Subcutaneous abdominal adipose tissue (tissue), 5 donors: Measurements from ENCODE around the gene VSIG2.

Experiments
- H3K27ac ChIP-seq: one replicate; pipeline ENCODE4 v1.7.0; 2013; ENCODE audit warnings: low read depth, mild to moderate bottlenecking, inconsistent platforms, low read length, moderate library complexity
- H3K27me3 ChIP-seq, 5 donors: one replicate each; pipeline ENCODE4 v1.7.0; 2013; ENCODE audit warnings: low read length in 5 of 5, inconsistent platforms in 1 of 5; ENCODE audit not compliant: control insufficient read depth in 5 of 5, insufficient read depth in 4 of 5
- H3K36me3 ChIP-seq, 5 donors: one replicate each; pipeline ENCODE4 v1.7.0; 2013; ENCODE audit warnings: low read length in 5 of 5; ENCODE audit not compliant: control insufficient read depth in 5 of 5, insufficient read depth in 5 of 5
- H3K4me1 ChIP-seq, 5 donors: one replicate each; pipeline ENCODE4 v1.7.0; 2013; ENCODE audit warnings: low read length in 5 of 5, mild to moderate bottlenecking in 3 of 5, moderate library complexity in 1 of 5; ENCODE audit not compliant: control insufficient read depth in 5 of 5, insufficient read depth in 5 of 5
- H3K4me3 ChIP-seq, 5 donors: one replicate each; pipeline ENCODE4 v1.7.0; 2013; ENCODE audit warnings: low read length in 5 of 5, low read depth in 1 of 5
- H3K9ac ChIP-seq, 5 donors: one replicate each; pipeline ENCODE4 v1.7.0; 2013; ENCODE audit warnings: low read length in 5 of 5, mild to moderate bottlenecking in 4 of 5, moderate library complexity in 3 of 5
- H3K9me3 ChIP-seq, 5 donors: one replicate each; pipeline ENCODE4 v1.7.0; 2013; ENCODE audit warnings: low read length in 5 of 5; ENCODE audit not compliant: control insufficient read depth in 5 of 5
- donor health status: healthy.
- donor health status: healthy.
- donor health status: healthy.
- donor health status: healthy.
- donor health status: healthy.

Gene VSIG2

GRCh38 chr11:124742555-124742954 is 9.5 kb downstream of the VSIG2 start:
- no peak overlapping the region for H3K27ac ChIP-seq

GRCh38 chr11:124740277-124740882 is 11.7 kb downstream of the VSIG2 start:
- H3K27ac ChIP-seq, result no peak overlapping the region

More at GRCh38 chr11:124742555-124742954, 9.5 kb downstream of the VSIG2 start:
- Histone ChIP-seq H3K27me3 (peaks cover 23 to 37% (median 33%) of the 10 kb centered on the region in 5 donors), H3K9ac (no peak overlapping the region), H3K36me3 (no peaks in the 10 kb centered on the region), H3K4me3 (no peak overlapping the region), H3K9me3 (no peaks in the 10 kb centered on the region), H3K4me1 (peaks cover 7 to 35% (median 33%) of the 10 kb centered on the region in 5 donors)

GRCh38 chr11:124739479-124740276 is 12.4 kb downstream of the VSIG2 start, which contains the start of gene NRGN:
Gene NRGN, plus strand, starts transcription at chr11:124739942. Its CDS starts 143 bp downstream, at chr11:124740085.
- H3K4me1 ChIP-seq, result peaks cover 2 to 18% (median 17%) of the 10 kb centered on the region in 5 donors
- no peaks in the 10 kb centered on the region for H3K9me3 ChIP-seq
- peaks cover 9 to 25% (median 19%) of the 10 kb centered on the region in 5 donors for H3K27me3 ChIP-seq
- H3K27ac ChIP-seq, result no peak within 1 kb of the TSS
- H3K4me3 ChIP-seq, result peak within 1 kb of the TSS; percentile 38 to 64 (median 63)
- peak within 1 kb of the TSS in 1 of 5 donors; percentile 2 for H3K9ac ChIP-seq
- H3K36me3 ChIP-seq, result no peaks in the 10 kb centered on the region

More at GRCh38 chr11:124740277-124740882, 11.7 kb downstream of the VSIG2 start:
- no peaks in the 10 kb centered on the region for H3K9me3 ChIP-seq
- peak overlapping the region in 4 of 5 donors; percentile 62 to 64 (median 64) for H3K4me3 ChIP-seq
- H3K4me1 ChIP-seq, result peaks cover 2 to 18% (median 17%) of the 10 kb centered on the region in 5 donors
- H3K27me3 ChIP-seq, result peaks cover 13 to 30% (median 23%) of the 10 kb centered on the region in 5 donors
- no peaks in the 10 kb centered on the region for H3K36me3 ChIP-seq
- H3K9ac ChIP-seq, result peak overlapping the region in 1 of 5 donors; percentile 2

- Histone ChIP-seq H3K27ac (no peak overlapping the region), H3K36me3 (no peaks in the 10 kb centered on the region), H3K4me1 (peaks cover 2 to 18% (median 17%) of the 10 kb centered on the region in 5 donors), H3K9ac (no peak overlapping the region), H3K4me3 (peak overlapping the region in 4 of 5 donors; percentile 38 to 64 (median 54)), H3K27me3 (peaks cover 9 to 25% (median 17%) of the 10 kb centered on the region in 5 donors), H3K9me3 (no peaks in the 10 kb centered on the region)
Observed at GRCh38 chr11:124738713-124739478, 13.2 kb downstream of the VSIG2 start.

- Histone ChIP-seq H3K27ac (no peak overlapping the region), H3K36me3 (no peaks in the 10 kb centered on the region), H3K9ac (no peak overlapping the region), H3K27me3 (peaks cover 6 to 22% (median 16%) of the 10 kb centered on the region in 5 donors), H3K4me3 (no peak overlapping the region), H3K4me1 (peaks cover 2 to 18% (median 17%) of the 10 kb centered on the region in 5 donors), H3K9me3 (no peaks in the 10 kb centered on the region)
Observed at GRCh38 chr11:124737638-124738305, 14.3 kb downstream of the VSIG2 start.

GRCh38 chr11:124736736-124737135 is 15.3 kb downstream of the VSIG2 start:
- Histone ChIP-seq H3K4me1 (peaks cover 2 to 18% (median 17%) of the 10 kb centered on the region in 5 donors), H3K36me3 (no peaks in the 10 kb centered on the region), H3K9me3 (no peaks in the 10 kb centered on the region), H3K4me3 (no peak overlapping the region), H3K27ac (no peak overlapping the region), H3K9ac (no peak overlapping the region), H3K27me3 (peaks cover 1 to 19% (median 10%) of the 10 kb centered on the region in 5 donors)

GRCh38 chr11:124732230-124732629 is 19.8 kb downstream of the VSIG2 start:
- Histone ChIP-seq H3K4me3 (no peak overlapping the region), H3K27me3 (no peaks in the 10 kb centered on the region), H3K27ac (no peak overlapping the region), H3K4me1 (peaks cover 0 to 2% (median 0%) of the 10 kb centered on the region in 5 donors), H3K9me3 (no peaks in the 10 kb centered on the region), H3K9ac (no peak overlapping the region), H3K36me3 (no peaks in the 10 kb centered on the region)

- H3K36me3 ChIP-seq, result no peaks in the 10 kb centered on the region
- H3K27me3 ChIP-seq, result peaks cover 0 to 8% (median 3%) of the 10 kb centered on the region in 5 donors
- no peak overlapping the region for H3K4me3 ChIP-seq
- no peaks in the 10 kb centered on the region for H3K9me3 ChIP-seq
- no peak overlapping the region for H3K27ac ChIP-seq
- H3K9ac ChIP-seq, result no peak overlapping the region
- H3K4me1 ChIP-seq, result peaks cover 0 to 15% (median 12%) of the 10 kb centered on the region in 5 donors
Observed at GRCh38 chr11:124729571-124729970, 22.5 kb downstream of the VSIG2 start.

- Histone ChIP-seq H3K9me3 (no peaks in the 10 kb centered on the region), H3K9ac (no peak overlapping the region), H3K4me3 (no peak overlapping the region), H3K36me3 (no peaks in the 10 kb centered on the region), H3K27me3 (peaks cover 3 to 19% (median 11%) of the 10 kb centered on the region in 5 donors), H3K4me1 (peaks cover 0 to 15% (median 12%) of the 10 kb centered on the region in 5 donors), H3K27ac (no peak overlapping the region)
Observed at GRCh38 chr11:124728134-124728533, 23.9 kb downstream of the VSIG2 start.
